ENCODE data around the gene GATA1. TPM values are rescaled to one million over a fixed set of nuclear protein-coding genes. Genes with fewer than 3 reads are reported as not detected.

Gene GATA1
- total RNA-seq, 1 experiment from 2014 or later, result 0.34 TPM

DNA sequence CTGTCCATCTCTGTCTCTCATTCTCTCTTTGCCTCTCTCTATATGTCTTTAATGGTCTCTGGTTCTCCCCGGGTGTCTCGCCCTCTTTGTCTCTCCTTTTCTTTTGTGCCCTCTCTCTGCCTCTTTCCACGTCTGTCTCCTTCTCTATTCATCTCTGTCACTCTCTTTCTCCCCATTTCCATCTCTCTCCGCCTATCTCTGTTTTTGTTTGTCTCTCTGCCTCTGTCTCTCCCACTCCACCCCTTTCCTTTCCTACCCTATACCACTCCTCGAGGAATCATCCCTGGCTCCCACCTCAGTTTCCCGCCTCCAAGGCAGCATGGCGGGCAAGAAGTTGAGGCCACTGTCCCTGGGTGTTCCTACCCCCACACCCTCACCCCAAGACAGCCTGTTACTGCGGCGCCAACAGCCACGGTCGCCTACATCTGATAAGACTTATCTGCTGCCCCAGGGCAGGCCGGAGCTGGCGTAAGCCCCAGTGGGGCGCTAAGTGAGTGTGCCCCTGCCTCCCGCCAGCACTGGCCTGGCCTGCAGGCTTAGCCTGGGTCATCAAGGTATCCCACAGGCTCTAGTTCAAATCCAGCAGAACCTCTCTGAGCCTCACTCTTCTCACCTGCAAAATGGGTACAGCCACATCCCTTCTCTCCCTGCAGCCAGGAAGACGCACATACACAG lies 713 bp upstream of the GATA1 start:
- no peaks in the 10 kb centered on the region for H3K9me3 ChIP-seq (ENCODE audit: control insufficient read depth in 1 of 2, insufficient read depth in 1 of 2, low read depth in 1 of 2, low read length in 2 of 2)
- H3K27me3 ChIP-seq (ENCODE audit: insufficient read depth, low read length), result no peaks in the 10 kb centered on the region
- ChIA-PET POLR2A (no interaction called here), RAD21 (ENCODE audit: low non-redundant PET in 1 of 2, low total read pairs in 2 of 2, uncharacterized antibody in 2 of 2, unreplicated experiment in 2 of 2) (no interaction called here), CTCF (no interaction called here)
- DNase-seq (ENCODE audit: low read depth, low spot score) (no peak), ATAC-seq (no peak)
- H3K4me3 ChIP-seq (replicated peaks in 1 of 2; ENCODE audit: low read depth in 1 of 2, low read length in 2 of 2), result no peak overlapping the region
- no peak overlapping the region for H3K27ac ChIP-seq (ENCODE audit: low read depth, low read length)
- intact Hi-C loops (cut with micrococcal nuclease), result no loop called here
- H3K9ac ChIP-seq (ENCODE audit: low read length), result no peak overlapping the region
- no peaks in the 10 kb centered on the region for H4K20me1 ChIP-seq (ENCODE audit: insufficient read depth)
- no peaks in the 10 kb centered on the region for H3K4me1 ChIP-seq (ENCODE audit: control insufficient read depth in 1 of 2, insufficient read depth in 2 of 2, low read length in 2 of 2)
- H3K9me2 ChIP-seq (ENCODE audit: insufficient read depth), result no peaks in the 10 kb centered on the region
- no TSS peak for BruUV-seq (replicated peaks)
- no peak overlapping the region for H2AFZ ChIP-seq (ENCODE audit: low read depth, low read length, poor library complexity, severe bottlenecking)
- no peaks in the 10 kb centered on the region for H3K79me2 ChIP-seq (ENCODE audit: insufficient read depth, low read length)
- no peaks in the 10 kb centered on the region for H3K36me3 ChIP-seq (ENCODE audit: control insufficient read depth in 1 of 2, insufficient read depth in 2 of 2, low read length in 2 of 2)
- no peak overlapping the region for H3K4me2 ChIP-seq (ENCODE audit: low read length)
- no peak for TF ChIP-seq POLR2AphosphoS5 (IDR thresholded peaks at IDR 0.05; ENCODE audit: low read depth, low read length)
- no peak for TF ChIP-seq ELF1 (IDR thresholded peaks at IDR 0.05; ENCODE audit: borderline replicate concordance, low read depth)
- no peak for TF ChIP-seq CBX3 (IDR thresholded peaks at IDR 0.05; ENCODE audit: low read depth)
- TF ChIP-seq ZNF274 (IDR thresholded peaks at IDR 0.05; ENCODE audit: low read depth, low read length), result no peak
- no peak for TF ChIP-seq TCF7L2 (IDR thresholded peaks at IDR 0.05; ENCODE audit: borderline replicate concordance, extremely low read depth, insufficient read depth, insufficient read length)
- TF ChIP-seq EZH2 (IDR thresholded peaks at IDR 0.05), result no peak
- no peak for TF ChIP-seq JUND (IDR thresholded peaks at IDR 0.05)
- TF ChIP-seq SIN3A (IDR thresholded peaks at IDR 0.05; ENCODE audit: low read depth), result no peak
- TF ChIP-seq, protein P1, sequence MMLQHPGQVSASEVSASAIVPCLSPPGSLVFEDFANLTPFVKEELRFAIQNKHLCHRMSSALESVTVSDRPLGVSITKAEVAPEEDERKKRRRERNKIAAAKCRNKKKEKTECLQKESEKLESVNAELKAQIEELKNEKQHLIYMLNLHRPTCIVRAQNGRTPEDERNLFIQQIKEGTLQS (IDR thresholded peaks at IDR 0.05), result no peak
- TF ChIP-seq CEBPB (IDR thresholded peaks at IDR 0.05; ENCODE audit: low read depth), result no peak
- TF ChIP-seq YY1 (IDR thresholded peaks at IDR 0.05; ENCODE audit: extremely low read depth, insufficient replicate concordance, low read depth, low read length), result no peak
- TF ChIP-seq EGR1 (IDR thresholded peaks at IDR 0.05; ENCODE audit: low read depth), result no peak
- no peak for TF ChIP-seq EZH2phosphoT487 (IDR thresholded peaks at IDR 0.05; ENCODE audit: borderline replicate concordance)
- no peak for TF ChIP-seq RAD21 (IDR thresholded peaks at IDR 0.05; ENCODE audit: low read depth)
- TF ChIP-seq, protein P2, sequence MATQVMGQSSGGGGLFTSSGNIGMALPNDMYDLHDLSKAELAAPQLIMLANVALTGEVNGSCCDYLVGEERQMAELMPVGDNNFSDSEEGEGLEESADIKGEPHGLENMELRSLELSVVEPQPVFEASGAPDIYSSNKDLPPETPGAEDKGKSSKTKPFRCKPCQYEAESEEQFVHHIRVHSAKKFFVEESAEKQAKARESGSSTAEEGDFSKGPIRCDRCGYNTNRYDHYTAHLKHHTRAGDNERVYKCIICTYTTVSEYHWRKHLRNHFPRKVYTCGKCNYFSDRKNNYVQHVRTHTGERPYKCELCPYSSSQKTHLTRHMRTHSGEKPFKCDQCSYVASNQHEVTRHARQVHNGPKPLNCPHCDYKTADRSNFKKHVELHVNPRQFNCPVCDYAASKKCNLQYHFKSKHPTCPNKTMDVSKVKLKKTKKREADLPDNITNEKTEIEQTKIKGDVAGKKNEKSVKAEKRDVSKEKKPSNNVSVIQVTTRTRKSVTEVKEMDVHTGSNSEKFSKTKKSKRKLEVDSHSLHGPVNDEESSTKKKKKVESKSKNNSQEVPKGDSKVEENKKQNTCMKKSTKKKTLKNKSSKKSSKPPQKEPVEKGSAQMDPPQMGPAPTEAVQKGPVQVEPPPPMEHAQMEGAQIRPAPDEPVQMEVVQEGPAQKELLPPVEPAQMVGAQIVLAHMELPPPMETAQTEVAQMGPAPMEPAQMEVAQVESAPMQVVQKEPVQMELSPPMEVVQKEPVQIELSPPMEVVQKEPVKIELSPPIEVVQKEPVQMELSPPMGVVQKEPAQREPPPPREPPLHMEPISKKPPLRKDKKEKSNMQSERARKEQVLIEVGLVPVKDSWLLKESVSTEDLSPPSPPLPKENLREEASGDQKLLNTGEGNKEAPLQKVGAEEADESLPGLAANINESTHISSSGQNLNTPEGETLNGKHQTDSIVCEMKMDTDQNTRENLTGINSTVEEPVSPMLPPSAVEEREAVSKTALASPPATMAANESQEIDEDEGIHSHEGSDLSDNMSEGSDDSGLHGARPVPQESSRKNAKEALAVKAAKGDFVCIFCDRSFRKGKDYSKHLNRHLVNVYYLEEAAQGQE (IDR thresholded peaks at IDR 0.05; ENCODE audit: low read depth), result no peak
- TF ChIP-seq, protein P3, sequence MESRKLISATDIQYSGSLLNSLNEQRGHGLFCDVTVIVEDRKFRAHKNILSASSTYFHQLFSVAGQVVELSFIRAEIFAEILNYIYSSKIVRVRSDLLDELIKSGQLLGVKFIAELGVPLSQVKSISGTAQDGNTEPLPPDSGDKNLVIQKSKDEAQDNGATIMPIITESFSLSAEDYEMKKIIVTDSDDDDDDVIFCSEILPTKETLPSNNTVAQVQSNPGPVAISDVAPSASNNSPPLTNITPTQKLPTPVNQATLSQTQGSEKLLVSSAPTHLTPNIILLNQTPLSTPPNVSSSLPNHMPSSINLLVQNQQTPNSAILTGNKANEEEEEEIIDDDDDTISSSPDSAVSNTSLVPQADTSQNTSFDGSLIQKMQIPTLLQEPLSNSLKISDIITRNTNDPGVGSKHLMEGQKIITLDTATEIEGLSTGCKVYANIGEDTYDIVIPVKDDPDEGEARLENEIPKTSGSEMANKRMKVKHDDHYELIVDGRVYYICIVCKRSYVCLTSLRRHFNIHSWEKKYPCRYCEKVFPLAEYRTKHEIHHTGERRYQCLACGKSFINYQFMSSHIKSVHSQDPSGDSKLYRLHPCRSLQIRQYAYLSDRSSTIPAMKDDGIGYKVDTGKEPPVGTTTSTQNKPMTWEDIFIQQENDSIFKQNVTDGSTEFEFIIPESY (IDR thresholded peaks at IDR 0.05; ENCODE audit: extremely low read depth, insufficient replicate concordance, low read length), result no peak
- TF ChIP-seq, protein P4, sequence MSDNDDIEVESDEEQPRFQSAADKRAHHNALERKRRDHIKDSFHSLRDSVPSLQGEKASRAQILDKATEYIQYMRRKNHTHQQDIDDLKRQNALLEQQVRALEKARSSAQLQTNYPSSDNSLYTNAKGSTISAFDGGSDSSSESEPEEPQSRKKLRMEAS (IDR thresholded peaks at IDR 0.05), result no peak
- no peak for TF ChIP-seq FOSL1 (IDR thresholded peaks at IDR 0.05; ENCODE audit: low read depth)
